ENCODE data around the gene TSC22D2. TPM values are rescaled to one million over a fixed set of nuclear protein-coding genes. Genes with fewer than 3 reads are reported as not detected.

Gene TSC22D2
- total RNA-seq, 3 donors from 2014 or later: 12.1 to 19.8 (median 16.5) TPM

GRCh38 chr3:150436161-150436560 is 28.1 kb downstream of the TSC22D2 start:
- H3K4me3 ChIP-seq: no peak overlapping the region

GRCh38 chr3:150439657-150440056 is 31.6 kb downstream of the TSC22D2 start:
- Histone ChIP-seq H3K4me3 (no peak overlapping the region), H3K9me3 (no peaks in the 10 kb centered on the region), H3K4me1 (no peaks in the 10 kb centered on the region), H3K27ac (no peak overlapping the region), H3K36me3 (no peaks in the 10 kb centered on the region), H3K27me3 (no peaks in the 10 kb centered on the region)
- intact Hi-C loops (cut with DNase I; ENCODE audit: low total_unique reads): no loop called here
- no peak for TF ChIP-seq CTCF (IDR thresholded peaks at IDR 0.05)
- no peak for TF ChIP-seq POLR2AphosphoS5 (IDR thresholded peaks at IDR 0.05)
- TF ChIP-seq POLR2A (IDR thresholded peaks at IDR 0.05): no peak
- DNase-seq (ENCODE audit: low spot score in 2 of 2): no peak

More at GRCh38 chr3:150436161-150436560, 28.1 kb downstream of the TSC22D2 start:
- DNase-seq (ENCODE audit: low spot score in 2 of 2): no peak
- no peak for TF ChIP-seq CTCF (IDR thresholded peaks at IDR 0.05)
- no peak for TF ChIP-seq POLR2AphosphoS5 (IDR thresholded peaks at IDR 0.05)
- no peak for TF ChIP-seq POLR2A (IDR thresholded peaks at IDR 0.05)
- no peaks in the 10 kb centered on the region for H3K27me3 ChIP-seq
- intact Hi-C loops (cut with DNase I; ENCODE audit: low total_unique reads): no loop called here
- H3K27ac ChIP-seq: no peak overlapping the region
- H3K9me3 ChIP-seq: no peaks in the 10 kb centered on the region
- H3K36me3 ChIP-seq: no peaks in the 10 kb centered on the region
- H3K4me1 ChIP-seq: no peaks in the 10 kb centered on the region

GRCh38 chr3:150443331-150443741 is 35.2 kb downstream of the TSC22D2 start:
- no peaks in the 10 kb centered on the region for H3K9me3 ChIP-seq
- H3K27me3 ChIP-seq: no peaks in the 10 kb centered on the region
- H3K36me3 ChIP-seq: no peaks in the 10 kb centered on the region
- intact Hi-C loops (cut with DNase I; ENCODE audit: low total_unique reads): no loop called here
- H3K4me3 ChIP-seq: no peak overlapping the region
- TF ChIP-seq POLR2A (IDR thresholded peaks at IDR 0.05): no peak
- no peak for TF ChIP-seq CTCF (IDR thresholded peaks at IDR 0.05)
- no peak for TF ChIP-seq POLR2AphosphoS5 (IDR thresholded peaks at IDR 0.05)
- no peak overlapping the region for H3K27ac ChIP-seq
- no peak for DNase-seq (ENCODE audit: low spot score in 2 of 2)
- no peaks in the 10 kb centered on the region for H3K4me1 ChIP-seq

GRCh38 chr3:150444371-150444770 is 36.3 kb downstream of the TSC22D2 start:
- no peaks in the 10 kb centered on the region for H3K27me3 ChIP-seq
- no peak for DNase-seq (ENCODE audit: low spot score in 2 of 2)
- intact Hi-C loops (cut with DNase I; ENCODE audit: low total_unique reads): no loop called here

GRCh38 chr3:150446470-150446977 is 38.4 kb downstream of the TSC22D2 start:
- no peak for DNase-seq (ENCODE audit: low spot score in 2 of 2)
- Histone ChIP-seq H3K4me1 (no peaks in the 10 kb centered on the region), H3K4me3 (no peak overlapping the region), H3K9me3 (no peaks in the 10 kb centered on the region), H3K27ac (no peak overlapping the region), H3K36me3 (no peaks in the 10 kb centered on the region), H3K27me3 (no peaks in the 10 kb centered on the region)
- TF ChIP-seq POLR2A (IDR thresholded peaks at IDR 0.05): no peak
- TF ChIP-seq POLR2AphosphoS5 (IDR thresholded peaks at IDR 0.05): no peak
- TF ChIP-seq CTCF (IDR thresholded peaks at IDR 0.05): no peak
- intact Hi-C loops (cut with DNase I; ENCODE audit: low total_unique reads): loop anchor here (5.0 kb wide), 1 partner anchor 384 kb away; no protein-coding TSS in a partner anchor

More at GRCh38 chr3:150444371-150444770, 36.3 kb downstream of the TSC22D2 start:
- Histone ChIP-seq H3K27ac (no peak overlapping the region), H3K4me1 (no peaks in the 10 kb centered on the region), H3K9me3 (no peaks in the 10 kb centered on the region), H3K36me3 (no peaks in the 10 kb centered on the region), H3K4me3 (no peak overlapping the region)
- TF ChIP-seq CTCF (IDR thresholded peaks at IDR 0.05): no peak
- no peak for TF ChIP-seq POLR2AphosphoS5 (IDR thresholded peaks at IDR 0.05)
- no peak for TF ChIP-seq POLR2A (IDR thresholded peaks at IDR 0.05)

All from breast epithelium (tissue), 4 donors.